IMR-90 (cell line): Measurements from ENCODE around the gene MEGF6. TPM values are rescaled to one million over a fixed set of nuclear protein-coding genes. Genes with fewer than 3 reads are reported as not detected.

Experiments
- ATAC-seq: fragments of 200-7000 bp; cut with Tn5 transposase; 2 replicates; pipeline ENCODE4 v1.9.1; 2020; ENCODE audit warnings: low read depth, mild to moderate bottlenecking, moderate library complexity
- BruUV-seq: library from RNA; stranded (reverse); fragments of 400-500 nt; replicated peaks from 2 replicates; lab custom pipeline; 2021; lab: Mats Ljungman, UMichigan
- CTCF ChIA-PET: fragments of 300-600 bp; formaldehyde crosslinking; extraction: SDS; loops from one replicate; lab custom pipeline; 2021; ENCODE audit warnings: antibody characterized with exemption; lab: Yijun Ruan, JAX
- POLR2A ChIA-PET: fragments of 300-600 bp; sonication (Branson Sonifier 250); formaldehyde crosslinking; loops from one replicate; lab custom pipeline; 2022; ENCODE audit warnings: antibody characterized with exemption; ENCODE audit not compliant: unreplicated experiment; lab: Charles Lee
- DNase-seq: peaks from one replicate; pipeline ENCODE4 v3.0.0; 2013
- H2AFZ ChIP-seq: replicated peaks from 2 replicates; pipeline ENCODE3; 2013; ENCODE audit warnings: low read length, mild to moderate bottlenecking; ENCODE audit not compliant: poor library complexity
- H2AK5ac ChIP-seq: 2 replicates; pipeline ENCODE4 v1.6.1; 2013; ENCODE audit warnings: low read depth, low read length, inconsistent platforms
- H2AK9ac ChIP-seq: replicated peaks from 2 replicates; pipeline ENCODE3; 2013; ENCODE audit warnings: mild to moderate bottlenecking, low read depth, low read length, moderate library complexity; ENCODE audit not compliant: poor library complexity
- H2BK120ac ChIP-seq: 2 replicates; pipeline ENCODE4 v1.6.1; 2013; ENCODE audit warnings: low read depth, low read length, inconsistent platforms
- H2BK15ac ChIP-seq: 3 replicates; pipeline ENCODE4 v1.6.1; 2013; ENCODE audit warnings: low read depth, low read length, inconsistent platforms
- H2BK20ac ChIP-seq: 2 replicates; pipeline ENCODE4 v1.6.1; 2013; ENCODE audit warnings: low read depth, mild to moderate bottlenecking, inconsistent platforms, low read length, moderate library complexity
- H2BK5ac ChIP-seq: 2 replicates; pipeline ENCODE4 v1.6.1; 2013; ENCODE audit warnings: mild to moderate bottlenecking, low read depth, low read length, inconsistent platforms; ENCODE audit not compliant: poor library complexity, severe bottlenecking
- H3K14ac ChIP-seq: replicated peaks from 2 replicates; pipeline ENCODE4 v1.6.1; 2013; ENCODE audit warnings: low read depth, low read length, inconsistent platforms
- H3K18ac ChIP-seq: 2 replicates; pipeline ENCODE4 v1.6.1; 2013; ENCODE audit warnings: low read depth, low read length, control low read depth
- H3K23ac ChIP-seq: 2 replicates; pipeline ENCODE4 v1.6.1; 2013; ENCODE audit warnings: low read depth, low read length, inconsistent platforms
- H3K27ac ChIP-seq: 2 replicates; pipeline ENCODE4 v1.5.1; 2013; ENCODE audit warnings: mild to moderate bottlenecking, control low read depth, low read length; ENCODE audit not compliant: insufficient read depth
- H3K27me3 ChIP-seq: 2 replicates; pipeline ENCODE4 v1.6.1; 2013; ENCODE audit warnings: low read length; ENCODE audit not compliant: control insufficient read depth, insufficient read depth
- H3K36me3 ChIP-seq: 2 replicates; pipeline ENCODE4 v1.6.1; 2013; ENCODE audit warnings: low read length, mixed read lengths; ENCODE audit not compliant: control insufficient read depth, insufficient read depth
- H3K4ac ChIP-seq: 2 replicates; pipeline ENCODE4 v1.6.1; 2013; ENCODE audit warnings: low read depth, low read length, inconsistent platforms
- H3K4me1 ChIP-seq: 2 replicates; pipeline ENCODE4 v1.6.1; 2013; ENCODE audit warnings: low read length, mixed read lengths; ENCODE audit not compliant: control insufficient read depth, insufficient read depth
- H3K4me2 ChIP-seq: 2 replicates; pipeline ENCODE4 v1.6.1; 2013; ENCODE audit warnings: low read depth, mild to moderate bottlenecking, control low read depth, low read length, moderate library complexity
- H3K4me3 ChIP-seq: 2 replicates; pipeline ENCODE4 v1.5.1; 2013; ENCODE audit warnings: low read depth, mild to moderate bottlenecking, control low read depth, low read length, moderate library complexity; ENCODE audit not compliant: insufficient read depth
- H3K56ac ChIP-seq: 2 replicates; pipeline ENCODE4 v1.6.1; 2013; ENCODE audit warnings: low read length, inconsistent platforms; ENCODE audit not compliant: insufficient read depth; ENCODE audit errors: extremely low read depth
- H3K79me1 ChIP-seq, 2 experiments: 2 replicates each; pipeline ENCODE4 v1.6.1; 2013; ENCODE audit warnings: low read length in 2 of 2, inconsistent platforms in 1 of 2, low read depth in 1 of 2
- H3K9ac ChIP-seq: 2 replicates; pipeline ENCODE4 v1.6.1; 2013; ENCODE audit warnings: low read depth, low read length, control low read depth
- H3K9me1 ChIP-seq: 2 replicates; pipeline ENCODE4 v1.6.1; 2013; ENCODE audit warnings: low read length, inconsistent platforms; ENCODE audit not compliant: insufficient read depth
- H3K9me3 ChIP-seq: 2 replicates; pipeline ENCODE4 v1.6.1; 2013; ENCODE audit warnings: low read length; ENCODE audit not compliant: control insufficient read depth, insufficient read depth
- H4K20me1 ChIP-seq: 2 replicates; pipeline ENCODE4 v1.6.1; 2013; ENCODE audit warnings: low read length, inconsistent platforms; ENCODE audit not compliant: insufficient read depth
- H4K5ac ChIP-seq: 2 replicates; pipeline ENCODE4 v1.6.1; 2013; ENCODE audit warnings: mild to moderate bottlenecking, low read depth, low read length, control low read depth
- H4K8ac ChIP-seq, 2 experiments: 2 replicates each; pipeline ENCODE4 v1.6.1; 2013; ENCODE audit warnings: low read depth in 2 of 2, low read length in 2 of 2, control low read depth in 1 of 2, inconsistent platforms in 1 of 2
- H4K91ac ChIP-seq: 2 replicates; pipeline ENCODE4 v1.6.1; 2013; ENCODE audit warnings: low read depth, low read length, inconsistent platforms; ENCODE audit not compliant: insufficient read depth
- CHD1 ChIP-seq: IDR thresholded peaks from 2 replicates; pipeline ENCODE4 v1.6.1; 2012; ENCODE audit warnings: low read depth, low read length, improper control_type of control experiment
- FOS ChIP-seq: fragments of 150-350 bp; IDR thresholded peaks from 2 replicates; pipeline ENCODE4 v1.6.1; 2016; ENCODE audit warnings: low read depth, low read length
- NFE2L2 ChIP-seq: fragments of 150-350 bp; IDR thresholded peaks from 2 replicates; pipeline ENCODE4 v1.6.1; 2016; ENCODE audit warnings: low read depth, mild to moderate bottlenecking, low read length
- POLR2A ChIP-seq: IDR thresholded peaks from 2 replicates; pipeline ENCODE4 v1.6.1; 2012; ENCODE audit warnings: mild to moderate bottlenecking, low read depth, low read length
- RAD21 ChIP-seq: IDR thresholded peaks from 2 replicates; pipeline ENCODE4 v1.6.1; 2012; ENCODE audit warnings: low read length, improper control_type of control experiment
- RCOR1 ChIP-seq: IDR thresholded peaks from 2 replicates; pipeline ENCODE4 v1.6.1; 2012; ENCODE audit warnings: mild to moderate bottlenecking, low read length, improper control_type of control experiment; ENCODE audit not compliant: insufficient replicate concordance
- SMC3 ChIP-seq: fragments of 150-350 bp; IDR thresholded peaks from 2 replicates; pipeline ENCODE4 v1.6.1; 2016; ENCODE audit warnings: low read depth, mild to moderate bottlenecking, antibody characterized with exemption, low read length, moderate library complexity
- WGBS, 2 experiments: methylation state at CpG; one replicate each; pipeline versions ENCODE4 v1.1.5 to v1.1.7; 2013; ENCODE audit warnings: missing lambda C conversion rate in 2 of 2; ENCODE audit not compliant: insufficient read length in 1 of 2; ENCODE audit errors: extremely low coverage in 2 of 2; 5-methylcytosine and 5-hydroxymethylcytosine counted together
- dilution Hi-C: fragments of 300-500 bp; cut with HindIII; formaldehyde crosslinking; loops from one replicate; pipeline ENCODE4 v1.14.3; 2018; ENCODE audit warnings: low sequenced_read_pairs; ENCODE audit not compliant: unreplicated experiment
- in situ Hi-C: fragments of 300-500 bp; cut with MboI; formaldehyde crosslinking; loops from 3 replicates; pipeline ENCODE4 v1.14.3; 2019; ENCODE audit warnings: low sequenced_read_pairs, inconsistent platforms, mixed read lengths
- intact Hi-C: fragments of 100-400 bp; cut with micrococcal nuclease; formaldehyde crosslinking; loops from 2 replicates; pipeline ENCODE4 v1.10.0; 2022
- polyA plus RNA-seq, 3 experiments: library from polyadenylated mRNA; depleted of rRNA; stranded (reverse); fragments of >200 nt; gene quantifications; 2 replicates each; pipeline ENCODE4 v1.2.3, GENCODE V29; 2012; ENCODE audit warnings: low replicate concordance in 1 of 3
- total RNA-seq: library from RNA; depleted of rRNA; stranded (reverse); fragments of >200 nt; gene quantifications from 2 replicates; pipeline ENCODE4 v1.2.3, GENCODE V29; 2012

MEGF6 gene
- total and polyA plus RNA-seq, 2 of the 4 experiments (the other 2 are of a cell fraction), result 0.72 to 4.1 TPM

DNA sequence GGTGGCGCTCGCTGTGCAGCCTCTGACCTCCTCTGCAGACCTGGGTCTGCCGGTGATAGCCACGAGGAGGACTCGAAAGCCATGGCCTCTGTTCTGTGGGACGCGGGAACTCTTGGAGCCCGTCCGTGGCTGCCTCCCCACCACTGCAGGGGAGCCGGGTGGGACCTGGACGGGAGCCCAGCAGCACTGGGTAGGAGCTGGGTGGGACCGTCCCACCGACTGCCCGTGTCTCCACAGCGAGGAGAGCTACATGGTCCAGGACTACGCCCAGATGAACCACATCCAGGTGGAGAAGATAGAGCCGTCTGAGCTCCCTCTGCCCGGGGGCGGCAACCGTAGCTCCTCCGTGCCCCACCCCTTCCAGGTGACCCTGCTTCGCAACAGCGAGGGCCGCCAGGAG lies 133.1 kb downstream of the MEGF6 start (continued):
- TF ChIP-seq RCOR1, result no peak
- TF ChIP-seq POLR2A, result no peak
- TF ChIP-seq SMC3, result no peak
- no peak for TF ChIP-seq NFE2L2
- TF ChIP-seq FOS, result no peak

DNA sequence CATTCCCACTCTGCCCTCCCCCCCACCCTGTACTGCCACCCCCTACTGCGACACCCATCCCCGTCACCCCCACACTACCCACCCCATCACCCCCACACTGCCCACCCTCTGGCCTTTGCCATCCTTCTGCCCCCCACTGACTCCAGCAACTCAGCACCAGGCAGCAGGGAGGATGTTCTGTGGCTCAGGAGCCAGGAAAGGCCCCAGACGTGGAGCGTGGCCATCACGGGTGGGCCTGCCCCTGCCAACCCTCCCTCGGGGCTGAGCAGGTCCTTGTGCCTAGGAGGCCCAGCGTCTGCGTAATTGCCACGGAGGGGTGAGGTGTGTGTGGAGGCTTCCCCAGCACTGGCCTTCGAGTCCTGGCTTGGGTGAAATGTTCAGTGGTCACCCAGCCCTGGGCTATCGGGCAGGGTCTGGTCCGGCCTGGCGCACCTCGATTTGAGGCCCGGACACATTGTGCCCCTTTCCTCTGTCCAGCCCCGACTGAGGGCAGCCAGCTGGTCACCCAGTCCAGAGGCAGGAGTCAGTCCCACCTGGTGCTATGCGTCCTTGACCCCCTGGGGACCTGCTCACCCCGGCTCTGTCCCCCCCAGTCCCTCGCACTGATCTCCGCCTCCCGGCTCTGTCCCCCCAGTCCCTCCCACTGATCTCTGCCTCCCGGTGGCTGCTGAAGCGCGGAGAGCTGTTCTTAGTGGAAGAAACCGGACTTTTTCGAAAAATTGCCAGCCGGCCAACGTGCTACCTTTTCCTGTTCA lies 133.9 kb downstream of the MEGF6 start:
- in situ Hi-C loops (no loop called here), dilution Hi-C loops (no loop called here), intact Hi-C loops (no loop called here)
- no peak overlapping the region for H3K9ac ChIP-seq
- no peak overlapping the region for H2AK9ac ChIP-seq
- 74% methylated on average over 15 of the region's 28 CpGs; no CpG with 5 or more reads in 1 of the 2 experiments for WGBS, 2 experiments
- H2BK120ac ChIP-seq, result no peak overlapping the region
- peaks cover 5% of the 10 kb centered on the region; the same call in 1 of the 2 replicates for H3K4me1 ChIP-seq
- no peak overlapping the region for H4K8ac ChIP-seq
- no peak overlapping the region for H3K23ac ChIP-seq
- peaks cover 2% of the 10 kb centered on the region; the same call in 1 of the 2 replicates for H3K27me3 ChIP-seq
- ChIA-PET CTCF (no interaction called here), POLR2A (no interaction called here)
- H3K4me3 ChIP-seq, result no peak overlapping the region
- H3K18ac ChIP-seq, result no peak overlapping the region
- no peak overlapping the region for H2BK15ac ChIP-seq
- H2AK5ac ChIP-seq, result no peak overlapping the region
- H3K9me3 ChIP-seq, result no peaks in the 10 kb centered on the region
- no peak for DNase-seq
- H3K4ac ChIP-seq, result no peak overlapping the region
- no peak overlapping the region for H2BK20ac ChIP-seq
- H2BK5ac ChIP-seq, result no peak overlapping the region
- H2AFZ ChIP-seq, result no peak overlapping the region
- no peak overlapping the region for H3K27ac ChIP-seq
- no peak overlapping the region for H3K14ac ChIP-seq
- H4K5ac ChIP-seq, result no peak overlapping the region
- TF ChIP-seq CHD1 (no peak), RCOR1 (no peak), NFE2L2 (no peak), RAD21 (no peak)
- no peak for ATAC-seq
- no peak overlapping the region for H3K56ac ChIP-seq
- H4K91ac ChIP-seq, result no peak overlapping the region
- no peaks in the 10 kb centered on the region; the same call in 1 of the 2 replicates for H4K20me1 ChIP-seq
- H3K9me1 ChIP-seq, result peaks cover 3% of the 10 kb centered on the region; the same call in 1 of the 2 replicates
- H3K4me2 ChIP-seq, result no peak overlapping the region
- no peaks in the 10 kb centered on the region for H3K36me3 ChIP-seq
- H3K79me1 ChIP-seq, result no peaks in the 10 kb centered on the region
- no TSS peak for BruUV-seq
